ENCODE results near the gene CSPG4.
A peak's percentile ranks its signal among the peaks of the same experiment; 100 is the strongest.
"Not testable (repeated sequence)": the region's sequence is repeated elsewhere in the genome, so short reads cannot be mapped to it uniquely, and the experiment has no call there.

The CSPG4 gene

GRCh38 chr15:75693028-75693427 lies 19.6 kb downstream of the CSPG4 start:
- not testable (repeated sequence) for FAIRE-seq; DNase-seq (ENCODE audit: low spot score)

DNA sequence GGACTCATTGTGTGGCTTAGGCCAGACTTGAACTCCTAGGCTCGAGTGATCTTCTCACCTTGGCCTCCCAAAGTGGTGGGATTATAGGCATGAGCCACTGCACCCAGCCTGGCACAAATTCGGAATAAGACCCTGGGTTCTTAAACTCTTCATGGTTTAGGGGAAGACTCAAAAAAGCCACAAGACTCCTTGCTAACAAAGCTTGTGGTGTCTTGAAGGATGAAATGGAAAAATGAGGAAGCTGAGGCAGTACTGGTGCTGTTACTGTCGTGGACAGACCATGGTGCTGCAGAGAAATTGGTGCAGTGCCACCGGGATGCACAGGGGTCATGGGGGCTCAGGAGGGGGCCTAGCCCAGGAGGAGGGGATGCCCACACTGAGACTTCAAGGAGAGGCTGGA lies 20.3 kb downstream of the CSPG4 start:
- DNase-seq (ENCODE audit: low spot score); FAIRE-seq: not testable (repeated sequence)

- FAIRE-seq; DNase-seq (ENCODE audit: low spot score): not testable (repeated sequence)
These were observed 23.2 kb downstream of the CSPG4 start for GRCh38 chr15:75689429-75689828.

DNA sequence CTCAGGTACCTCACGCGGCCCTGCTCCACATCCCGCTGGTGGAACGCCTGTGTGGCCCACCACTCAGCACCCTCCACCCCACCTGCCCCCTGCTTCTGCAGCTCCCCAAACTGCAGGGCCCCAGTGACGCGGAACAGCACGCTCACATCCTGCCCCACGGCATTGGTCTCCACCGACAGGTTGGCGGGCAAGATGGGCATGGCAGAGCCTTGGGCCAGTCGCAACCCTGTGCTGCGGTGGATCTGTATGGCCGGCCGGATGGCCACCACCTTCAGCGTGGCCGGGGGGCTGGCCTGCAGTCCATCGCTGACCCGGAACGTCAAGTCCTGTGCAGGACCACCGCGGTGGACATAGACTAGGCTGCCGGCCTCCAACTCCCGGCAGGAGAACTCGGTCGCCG lies 23.8 kb downstream of the CSPG4 start:
- DNase-seq (ENCODE audit: low spot score) (no peak), FAIRE-seq (no peak)

- FAIRE-seq (no peak), DNase-seq (ENCODE audit: low spot score) (no peak)
These were observed 24.4 kb downstream of the CSPG4 start for GRCh38 chr15:75688278-75688557.

DNA sequence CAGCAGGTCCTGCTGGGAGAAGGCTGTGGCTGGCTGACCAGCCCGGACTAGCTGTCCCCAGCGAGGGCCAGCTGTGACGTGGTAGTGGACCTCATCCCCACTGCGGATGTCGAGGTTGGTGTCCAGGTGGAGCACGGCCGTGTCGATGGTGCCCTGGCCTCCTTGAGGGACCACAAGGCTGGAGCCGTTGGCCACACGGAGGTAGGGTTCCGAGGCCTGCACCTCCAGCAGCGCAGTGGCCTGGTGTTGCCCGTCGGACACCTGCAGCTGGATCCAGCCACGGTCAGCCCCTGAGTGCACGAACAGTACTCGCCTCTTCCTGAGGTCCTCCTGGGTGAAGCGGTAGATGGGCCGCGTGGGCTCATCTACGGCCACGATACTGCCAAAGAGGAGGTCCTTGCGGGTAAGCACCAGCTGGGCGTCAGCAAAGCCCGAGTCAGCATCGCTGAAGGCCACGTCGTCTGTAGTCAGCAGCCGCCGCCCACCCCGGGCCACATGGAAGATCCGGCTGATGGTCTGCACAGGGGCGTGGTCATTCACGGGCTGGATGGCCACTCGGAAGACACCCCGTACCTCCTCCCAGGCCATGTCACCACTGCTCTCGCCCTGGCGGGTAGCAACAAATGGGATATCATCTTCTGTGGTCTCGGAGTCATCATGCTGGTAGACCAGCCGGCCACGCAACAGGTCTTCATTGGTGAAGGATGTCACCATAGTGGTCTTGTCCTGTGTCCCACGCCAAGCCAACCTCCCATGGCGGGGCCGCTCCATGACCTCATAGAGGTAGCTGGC lies 25.0 kb downstream of the CSPG4 start:
- no peak for FAIRE-seq

GRCh38 chr15:75686212-75686642 lies 26.4 kb downstream of the CSPG4 start:
- DNase-seq (ENCODE audit: low spot score) = peak; percentile 55
- peak; percentile 88 for FAIRE-seq

More for the DNA sequence above, 25.0 kb downstream of the CSPG4 start:
- no peak for DNase-seq (ENCODE audit: low spot score)

- no peak for DNase-seq (ENCODE audit: low spot score)
- no peak for FAIRE-seq
These were observed 27.5 kb downstream of the CSPG4 start for GRCh38 chr15:75685195-75685594.

DNA sequence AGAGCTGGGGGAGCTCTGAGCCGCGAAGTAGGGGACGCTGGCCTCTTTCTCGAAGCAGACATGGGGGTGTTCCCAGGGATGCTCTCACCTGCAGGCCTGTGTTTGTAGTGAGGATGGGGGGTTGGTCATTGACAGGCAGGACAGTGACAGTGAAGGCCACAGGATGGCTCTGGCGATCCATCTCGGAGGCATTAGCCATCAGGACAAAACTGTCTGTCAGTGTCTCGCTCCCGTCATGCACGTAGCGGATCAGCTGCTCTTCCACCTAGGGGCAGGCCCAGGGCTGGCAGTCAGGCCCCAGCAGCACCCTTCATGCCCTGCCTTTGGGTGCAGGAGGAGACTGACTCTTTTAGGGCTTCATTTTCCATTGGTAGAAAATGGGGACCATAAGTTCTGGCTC lies 28.0 kb downstream of the CSPG4 start:
- DNase-seq (ENCODE audit: low spot score) (no peak), FAIRE-seq (peak; percentile 75)

- not testable (repeated sequence) for FAIRE-seq
- DNase-seq (ENCODE audit: low spot score) = peak; percentile 67
These were observed 28.9 kb downstream of the CSPG4 start for GRCh38 chr15:75683646-75684312.

DNA sequence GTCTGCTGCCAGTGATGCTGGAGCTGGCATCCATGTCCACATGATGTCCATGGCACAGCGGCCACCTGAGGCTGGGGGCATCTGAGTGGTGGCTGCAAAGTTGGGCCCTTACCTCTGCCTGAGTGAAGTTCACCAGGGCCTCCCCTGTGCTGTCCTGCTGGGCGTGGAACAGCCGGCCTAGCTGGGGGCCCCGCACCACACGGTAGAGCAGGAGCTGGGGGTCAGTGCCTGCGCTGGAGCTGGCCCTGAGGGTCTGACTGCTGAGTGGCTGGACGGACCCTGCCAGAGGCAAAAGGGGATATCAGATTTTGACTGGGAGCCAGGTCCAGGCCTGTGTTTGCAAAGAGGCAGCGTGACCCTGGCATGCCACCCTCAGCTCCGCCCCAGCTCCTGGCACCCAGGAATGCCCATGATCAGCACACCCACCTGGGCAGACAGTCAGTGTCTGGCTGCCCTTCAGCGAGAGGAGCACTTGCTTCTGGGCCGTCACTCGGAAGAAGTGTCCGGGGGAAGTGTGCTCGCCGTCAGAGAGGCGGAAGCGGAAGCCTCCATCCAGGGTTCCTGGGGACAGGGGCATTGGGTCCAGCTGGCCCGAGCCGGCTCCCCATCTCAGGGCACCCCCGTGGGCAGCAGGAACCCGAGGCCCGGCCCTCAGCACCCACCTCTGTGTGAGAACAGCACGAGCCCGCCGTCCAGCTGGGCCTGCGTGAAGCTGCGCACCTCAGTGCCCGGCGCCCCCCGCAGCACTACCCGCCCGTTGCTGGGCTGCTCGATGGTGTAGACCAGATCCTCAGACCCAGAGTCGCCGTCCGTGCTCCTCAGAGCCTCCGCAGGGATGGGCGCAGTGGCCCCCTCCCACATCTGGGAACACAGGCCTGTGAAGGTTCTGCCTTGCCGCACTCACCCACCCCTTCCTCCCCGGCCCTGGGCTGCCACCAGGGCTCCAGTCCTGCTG lies 30.2 kb downstream of the CSPG4 start:
- FAIRE-seq = no peak
- DNase-seq (ENCODE audit: low spot score) = no peak

- no peak for FAIRE-seq
These were observed 32.5 kb downstream of the CSPG4 start for GRCh38 chr15:75680007-75680789.

GRCh38 chr15:75678324-75678690 lies 34.3 kb downstream of the CSPG4 start:
- DNase-seq (ENCODE audit: low spot score); FAIRE-seq: not testable (repeated sequence)

More at GRCh38 chr15:75680007-75680789, 32.5 kb downstream of the CSPG4 start:
- no peak for DNase-seq (ENCODE audit: low spot score)

GRCh38 chr15:75677465-75678323 lies 35.0 kb downstream of the CSPG4 start:
- DNase-seq (ENCODE audit: low spot score) (no peak), FAIRE-seq (no peak)

GRCh38 chr15:75676688-75677464 lies 35.8 kb downstream of the CSPG4 start:
- DNase-seq (ENCODE audit: low spot score) (no peak), FAIRE-seq (no peak)

GRCh38 chr15:75675579-75676404 lies 36.9 kb downstream of the CSPG4 start:
- no peak for DNase-seq (ENCODE audit: low spot score)
- FAIRE-seq = no peak

DNA sequence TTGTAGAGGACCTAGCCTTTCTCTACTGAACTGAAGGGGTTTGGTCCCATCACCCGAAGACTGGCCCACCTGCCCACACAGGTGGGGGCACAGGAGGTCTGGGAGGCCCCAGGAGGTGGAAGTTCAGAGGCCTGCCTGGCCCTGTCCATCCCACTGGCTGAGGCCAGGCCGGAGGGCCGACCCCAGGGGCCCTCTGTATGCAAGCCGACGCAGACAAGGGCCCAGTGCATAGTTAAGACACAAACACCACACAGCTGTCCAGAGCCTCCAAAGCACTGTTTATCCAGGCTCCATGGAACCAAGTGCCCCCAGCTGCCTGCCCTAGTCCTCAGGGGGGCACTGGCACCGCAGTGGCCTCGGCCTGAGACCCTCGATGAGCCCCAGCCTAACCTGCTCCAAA lies 38.3 kb downstream of the CSPG4 start:
- no peak for DNase-seq (ENCODE audit: low spot score)
- no peak for FAIRE-seq
